Measurements from ENCODE around the gene KRT86.
"Not testable (repeated sequence)": the region's sequence is repeated elsewhere in the genome, so short reads cannot be mapped to it uniquely, and the experiment has no call there.

The KRT86 gene

DNA sequence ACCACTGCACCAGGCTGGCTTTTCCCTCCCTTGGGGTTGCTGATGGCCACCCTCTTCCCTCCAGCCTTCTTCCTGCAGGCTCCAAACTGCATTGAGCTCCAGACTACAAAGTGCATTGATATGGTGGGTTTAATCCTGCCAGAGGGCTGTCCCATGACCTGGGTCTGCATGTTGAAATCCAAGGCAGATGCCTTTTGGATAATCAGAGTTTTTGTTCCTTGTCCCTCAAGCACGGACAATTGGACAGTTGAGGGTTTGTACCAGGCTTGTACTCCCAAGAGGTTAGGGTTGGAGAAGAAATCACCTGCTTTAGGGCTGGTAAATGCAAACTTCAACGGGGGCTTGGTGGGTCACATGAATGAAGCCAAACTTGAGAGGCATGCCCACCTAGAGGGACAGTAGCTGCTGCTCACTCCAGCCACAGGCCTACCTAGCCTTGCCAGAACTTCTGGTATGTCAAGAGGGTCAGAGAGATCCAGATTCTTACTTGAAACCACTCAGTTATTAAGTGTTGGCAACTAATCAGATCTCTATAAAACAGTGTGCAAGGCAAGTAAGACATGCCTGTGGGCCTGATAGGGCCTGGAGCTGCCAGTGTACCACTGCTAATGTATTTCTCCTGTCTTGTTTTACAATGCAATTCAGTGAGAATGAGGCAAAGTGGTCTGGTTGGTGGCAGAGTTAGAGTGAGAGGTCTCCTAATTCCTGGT lies 68.5 kb downstream of the KRT86 start:
- DNase-seq: no peak

DNA sequence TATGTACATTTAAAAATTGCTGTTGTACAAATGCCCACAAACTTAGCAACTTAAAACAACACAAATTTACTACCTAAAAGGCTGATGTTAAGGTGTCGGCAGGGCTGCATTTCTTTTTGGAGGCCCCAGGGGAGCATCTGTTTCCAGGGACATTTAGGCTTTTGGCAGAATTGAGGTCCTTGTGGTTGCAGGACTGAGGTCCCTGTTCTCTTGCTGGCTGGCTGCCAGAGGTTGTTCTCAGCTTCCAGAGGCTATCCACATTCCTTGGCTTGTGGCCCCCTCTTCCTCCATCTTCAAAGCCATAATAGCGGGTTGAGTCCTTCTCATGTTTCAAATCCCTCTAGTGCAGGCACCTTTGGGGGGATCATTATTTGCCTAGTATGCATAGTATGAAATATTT lies 69.1 kb downstream of the KRT86 start:
- no peak for DNase-seq

DNA sequence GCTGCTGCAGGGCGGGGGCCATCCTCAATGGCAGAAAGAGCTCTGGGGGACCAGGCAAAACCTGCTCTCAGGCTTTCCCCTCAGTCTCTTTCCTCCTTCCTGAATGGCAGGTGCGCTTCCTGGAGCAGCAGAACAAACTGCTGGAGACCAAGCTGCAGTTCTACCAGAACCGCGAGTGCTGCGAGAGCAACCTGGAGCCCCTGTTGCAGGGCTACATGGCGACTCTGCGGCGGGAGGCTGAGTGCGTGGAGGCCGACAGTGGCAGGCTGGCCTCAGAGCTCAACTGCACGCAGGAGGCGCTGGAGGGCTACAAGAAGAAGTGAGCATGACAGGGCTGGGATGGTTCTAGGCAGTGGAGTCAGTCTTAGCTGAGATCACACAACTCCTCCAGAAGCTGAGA lies 69.7 kb downstream of the KRT86 start:
- DNase-seq: no peak

DNA sequence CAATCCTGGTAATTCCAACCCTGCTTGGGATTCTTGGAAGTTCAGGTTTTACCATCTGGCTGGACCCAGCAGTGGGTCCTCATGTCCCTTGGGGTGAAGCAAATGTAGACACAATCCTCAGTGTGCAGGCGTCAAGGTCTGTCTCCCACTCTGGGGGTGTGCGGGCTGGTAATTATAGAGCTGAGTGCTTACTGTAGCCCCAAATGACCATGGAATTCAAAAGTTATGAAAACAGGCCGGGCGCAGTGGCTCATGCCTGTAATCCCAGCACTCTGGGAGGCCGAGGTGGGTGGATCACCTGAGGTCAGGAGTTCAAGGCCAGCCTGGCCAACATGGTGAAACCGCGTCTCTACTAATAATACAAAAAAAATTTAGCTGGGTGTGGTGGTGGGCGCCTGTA lies 70.6 kb downstream of the KRT86 start:
- not testable (repeated sequence) for DNase-seq

DNA sequence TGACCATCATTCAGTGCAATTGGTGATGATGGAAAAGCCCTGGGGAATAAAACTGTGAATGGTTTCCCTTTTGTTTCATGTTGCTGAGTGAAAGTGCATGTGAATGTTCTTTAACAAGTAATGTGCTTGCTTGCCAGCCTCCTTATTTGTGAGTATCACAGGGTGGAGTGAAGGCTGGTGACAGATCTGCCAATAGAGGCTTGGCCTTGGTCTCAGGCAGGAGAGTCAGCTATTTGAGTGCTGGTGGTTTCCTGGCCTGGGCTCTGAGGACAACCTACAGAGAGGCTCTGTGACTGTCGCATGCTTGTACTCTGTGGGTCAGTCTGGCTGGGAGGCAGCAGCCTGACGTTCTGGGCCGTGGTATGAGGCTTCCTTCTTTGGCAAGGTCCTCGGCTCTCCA lies 72.1 kb downstream of the KRT86 start:
- DNase-seq: no peak

DNA sequence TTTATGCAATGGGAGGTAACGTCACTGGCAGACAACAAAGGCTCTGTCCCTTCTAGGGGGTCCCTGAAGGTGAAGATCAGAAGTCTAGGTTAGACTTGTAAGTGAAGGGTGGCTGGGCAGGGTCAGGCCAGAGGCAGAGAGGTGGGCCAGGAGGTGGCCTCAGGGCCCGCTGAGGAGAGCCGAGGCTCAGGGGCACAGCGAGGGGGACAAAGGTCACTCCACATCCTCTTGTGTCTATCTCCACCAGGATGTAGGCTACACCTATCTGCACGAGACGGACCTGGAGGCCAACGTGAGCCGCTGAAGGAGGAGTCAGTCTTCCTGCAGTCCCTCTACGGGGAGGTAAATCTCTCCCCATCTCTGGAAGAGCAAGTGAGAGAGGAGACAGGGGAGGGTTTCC lies 72.6 kb downstream of the KRT86 start:
- no peak for DNase-seq

DNA sequence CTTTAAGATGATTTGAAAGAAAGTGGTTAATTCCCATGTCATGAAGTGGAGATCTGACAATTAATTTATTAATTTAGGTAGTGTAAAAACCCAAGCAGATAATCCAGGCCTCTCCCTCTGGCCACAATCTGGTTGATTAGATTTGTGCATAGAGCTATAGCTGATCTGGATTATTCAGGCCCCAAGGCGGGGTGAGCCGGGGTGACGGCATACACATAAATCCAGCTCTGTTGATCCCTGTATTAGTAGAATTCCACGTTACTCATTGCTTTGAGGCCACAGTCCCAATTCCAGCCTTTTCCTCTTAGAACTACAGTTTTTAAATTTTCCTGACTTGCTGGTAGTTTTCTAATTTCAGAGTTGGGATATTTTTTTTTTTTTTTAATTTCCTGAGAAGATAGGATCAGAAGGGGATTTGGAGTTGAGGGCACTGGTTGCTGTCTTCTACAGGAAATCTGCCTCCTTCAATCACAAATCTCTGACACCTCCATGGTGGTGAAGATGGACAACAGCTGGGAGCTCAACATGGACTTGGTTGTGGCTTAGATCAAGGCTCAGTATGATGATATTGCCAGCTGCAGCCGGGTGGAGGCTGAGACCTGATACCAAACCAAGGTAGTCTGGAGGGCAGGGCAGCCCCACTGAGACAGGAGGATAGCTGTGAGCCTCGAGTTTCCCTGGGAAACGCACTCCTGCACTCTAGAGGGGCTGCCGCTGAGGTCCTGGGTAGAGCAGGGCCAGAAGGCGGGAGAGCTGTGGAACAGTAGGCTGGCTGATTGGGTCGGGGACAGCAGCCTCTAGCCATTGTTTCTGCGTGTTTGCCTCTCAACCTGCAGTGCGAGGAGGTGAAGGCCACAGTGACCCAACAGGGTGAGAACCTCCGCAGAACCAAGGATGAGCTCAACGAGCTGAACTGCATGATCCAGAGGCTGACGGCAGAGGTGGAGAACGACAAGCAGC lies 73.4 kb downstream of the KRT86 start:
- no peak for DNase-seq

DNA sequence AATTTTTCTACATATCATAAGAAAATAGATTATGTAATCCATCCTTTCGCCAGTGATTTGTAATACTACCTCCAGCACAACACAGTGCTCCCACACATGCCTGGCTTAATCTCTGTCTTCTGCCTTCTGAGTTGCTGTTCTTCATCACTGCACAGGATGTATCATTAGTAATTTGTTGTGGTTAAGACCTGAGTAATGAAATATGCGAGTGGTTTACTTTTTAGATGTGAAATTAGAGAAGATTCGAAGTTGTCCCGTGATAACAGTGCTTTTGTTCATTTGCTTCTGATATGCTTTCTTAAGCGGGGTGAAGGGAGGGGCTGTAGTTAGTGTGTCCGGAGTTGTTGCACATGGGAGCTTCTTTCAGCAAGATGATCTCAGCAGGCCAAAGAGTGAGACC lies 74.8 kb downstream of the KRT86 start:
- no peak for DNase-seq

DNA sequence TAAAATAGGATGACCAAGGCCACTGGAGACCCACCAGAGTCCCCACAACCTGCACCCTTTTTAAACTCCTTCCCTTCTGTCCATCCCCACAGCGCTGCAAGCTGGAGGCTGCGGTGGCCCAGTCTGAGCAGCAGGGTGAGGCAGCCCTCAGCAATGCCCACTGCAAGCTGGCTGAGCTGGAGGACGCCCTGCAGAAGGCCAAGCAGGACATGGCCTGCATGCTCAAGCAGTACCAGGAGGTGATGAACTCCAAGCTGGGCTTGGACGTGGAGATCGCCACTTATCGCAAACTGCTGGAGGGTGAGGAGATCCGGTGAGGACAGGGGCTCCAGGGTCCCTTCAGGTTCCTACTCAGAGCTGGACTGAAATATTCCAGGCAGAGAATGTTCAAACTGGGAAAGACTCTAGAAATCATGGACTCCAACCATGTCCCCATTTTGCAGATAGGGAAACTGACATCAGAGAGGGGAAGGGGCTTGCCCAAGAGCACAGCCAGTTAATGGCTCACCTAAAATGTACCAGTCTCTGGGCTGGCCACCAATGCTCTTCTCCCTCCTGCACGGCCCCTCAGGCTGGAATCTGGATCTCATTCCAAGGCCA lies 75.7 kb downstream of the KRT86 start:
- no peak for DNase-seq

DNA sequence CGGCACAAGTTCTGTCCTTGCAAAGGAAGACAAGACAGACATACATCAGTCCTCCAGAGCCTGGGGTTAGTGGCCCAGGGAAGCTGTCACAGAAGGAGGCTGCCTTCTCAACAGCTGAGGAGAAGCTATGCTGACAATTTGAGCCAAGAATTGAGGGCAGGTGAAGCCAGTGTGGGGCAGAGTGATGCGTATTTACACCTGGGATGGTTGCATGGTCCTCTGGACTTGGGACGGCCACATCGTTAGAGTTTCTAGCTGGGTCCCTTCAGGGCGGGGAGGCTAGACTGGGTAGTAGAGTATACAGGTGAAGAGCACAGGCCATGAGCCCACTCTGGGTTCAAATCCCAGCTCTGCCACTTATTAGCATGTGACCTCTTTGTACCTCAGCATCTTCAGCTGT lies 76.3 kb downstream of the KRT86 start:
- DNase-seq: no peak

DNA sequence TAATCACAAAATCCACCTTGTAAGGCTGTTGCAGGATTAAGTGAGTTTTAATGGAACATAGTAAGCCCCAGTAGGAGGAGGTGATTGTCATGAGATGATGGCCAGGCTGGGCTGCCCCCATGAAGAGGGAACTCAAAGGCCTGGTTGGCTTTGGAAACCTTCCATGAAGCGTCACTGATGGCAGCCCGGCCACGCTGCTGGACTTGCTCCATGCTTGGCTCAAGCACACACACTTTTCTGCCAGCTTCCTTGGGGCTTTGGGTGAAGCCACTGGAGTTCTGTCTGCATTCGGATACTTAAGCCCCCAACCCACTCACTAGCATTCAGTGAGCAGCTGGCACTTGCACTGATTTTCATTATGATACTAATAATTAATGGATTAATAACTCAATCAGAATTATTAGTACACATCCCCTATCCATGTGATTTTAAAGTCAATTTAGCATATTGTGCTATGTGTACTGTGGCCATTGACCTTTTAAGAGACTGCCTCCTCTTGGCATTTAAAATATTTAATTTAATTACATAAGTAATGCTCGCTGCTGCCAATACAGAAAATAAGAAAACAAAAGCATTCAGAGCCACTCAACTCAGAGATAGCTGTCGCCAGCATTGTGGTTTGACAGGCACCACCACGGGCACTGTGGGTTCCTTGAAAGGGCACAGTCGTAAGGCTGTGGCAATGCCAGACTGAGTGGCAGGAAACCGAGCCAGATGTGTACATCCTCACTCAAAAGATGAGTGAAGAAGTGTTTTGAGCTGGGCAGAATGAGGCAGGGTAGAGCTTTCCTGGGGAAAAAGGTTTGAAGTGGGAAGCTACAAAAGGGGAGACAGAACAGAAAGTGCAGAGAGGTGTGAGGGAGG lies 77.0 kb downstream of the KRT86 start:
- peak; percentile 59 to 66 for DNase-seq

DNA sequence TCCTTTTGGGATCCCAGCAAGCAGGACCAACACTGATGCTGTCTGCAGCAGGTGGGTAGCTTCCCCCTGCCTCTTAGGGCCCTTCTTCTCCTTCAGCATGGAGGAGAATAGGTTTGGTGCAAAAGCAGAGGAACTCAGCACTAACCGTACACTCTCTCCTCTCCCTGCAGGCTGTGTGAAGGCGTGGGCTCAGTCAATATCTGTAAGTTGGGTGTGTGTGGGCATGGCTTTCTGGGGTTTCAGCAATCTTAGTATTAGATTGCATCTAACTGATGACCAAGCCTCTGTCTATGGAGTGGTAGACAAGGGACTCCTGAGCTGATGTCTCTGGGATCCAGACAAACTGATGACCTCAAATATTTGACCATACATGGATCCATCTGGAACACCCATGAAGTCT lies 78.5 kb downstream of the KRT86 start:
- no peak for DNase-seq

DNA sequence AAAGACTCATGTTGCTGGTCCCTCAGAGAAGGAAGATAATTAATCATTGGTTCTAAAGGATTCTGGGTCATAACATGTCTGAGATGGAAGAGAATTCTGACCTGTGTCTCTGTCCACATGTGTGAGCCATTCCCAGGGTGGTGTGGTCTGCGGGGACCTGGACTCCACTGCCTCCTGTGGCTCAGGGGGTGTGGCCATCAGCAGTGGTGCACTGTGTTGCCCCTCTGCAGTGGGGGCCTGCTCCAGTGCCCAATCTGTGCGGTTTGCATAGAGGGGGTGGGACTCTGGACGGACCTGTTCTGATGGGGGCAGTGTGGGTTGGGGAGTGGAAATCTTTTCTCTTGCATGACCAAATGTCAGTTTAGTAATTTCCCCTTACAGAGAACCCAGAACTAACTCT lies 79.3 kb downstream of the KRT86 start:
- no peak for DNase-seq

DNA sequence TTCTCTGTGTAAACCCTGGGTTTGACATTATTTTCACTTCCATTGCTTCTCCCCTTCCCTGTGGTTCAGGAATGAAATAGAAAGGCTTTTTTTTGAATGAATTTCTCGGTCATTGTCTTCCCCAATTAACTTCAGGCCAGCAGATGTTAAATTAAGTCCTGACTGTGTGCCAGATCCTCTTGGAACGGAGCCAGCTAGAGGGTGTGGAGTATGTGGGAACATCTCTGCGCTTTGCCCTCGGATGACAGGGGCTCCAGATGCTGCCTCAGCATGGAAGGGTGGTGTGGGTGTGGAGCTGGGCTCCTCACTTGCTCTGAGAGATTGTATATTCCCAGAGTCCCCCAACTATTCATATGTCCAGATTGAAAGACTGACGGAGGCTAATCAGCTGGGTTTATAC lies 79.8 kb downstream of the KRT86 start:
- DNase-seq: no peak

DNA sequence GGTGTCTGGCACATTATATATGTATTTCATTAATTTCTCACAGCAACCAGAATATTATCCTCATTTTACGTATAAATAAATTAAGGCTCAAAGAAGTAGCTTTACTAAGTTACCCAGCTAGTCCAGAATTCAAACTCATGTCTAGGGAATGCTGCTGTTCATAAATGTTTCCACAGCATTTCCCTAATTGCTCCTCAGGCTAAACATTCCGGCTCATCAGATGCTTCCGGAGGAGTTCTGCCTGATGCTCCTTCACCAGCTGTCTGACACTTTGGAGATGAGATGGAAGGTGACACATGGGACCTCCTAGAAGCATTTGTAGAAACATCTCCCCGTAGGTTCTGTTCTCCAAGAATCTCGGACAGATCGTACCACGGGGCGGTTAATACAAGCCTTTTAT lies 80.7 kb downstream of the KRT86 start:
- DNase-seq: no peak

DNA sequence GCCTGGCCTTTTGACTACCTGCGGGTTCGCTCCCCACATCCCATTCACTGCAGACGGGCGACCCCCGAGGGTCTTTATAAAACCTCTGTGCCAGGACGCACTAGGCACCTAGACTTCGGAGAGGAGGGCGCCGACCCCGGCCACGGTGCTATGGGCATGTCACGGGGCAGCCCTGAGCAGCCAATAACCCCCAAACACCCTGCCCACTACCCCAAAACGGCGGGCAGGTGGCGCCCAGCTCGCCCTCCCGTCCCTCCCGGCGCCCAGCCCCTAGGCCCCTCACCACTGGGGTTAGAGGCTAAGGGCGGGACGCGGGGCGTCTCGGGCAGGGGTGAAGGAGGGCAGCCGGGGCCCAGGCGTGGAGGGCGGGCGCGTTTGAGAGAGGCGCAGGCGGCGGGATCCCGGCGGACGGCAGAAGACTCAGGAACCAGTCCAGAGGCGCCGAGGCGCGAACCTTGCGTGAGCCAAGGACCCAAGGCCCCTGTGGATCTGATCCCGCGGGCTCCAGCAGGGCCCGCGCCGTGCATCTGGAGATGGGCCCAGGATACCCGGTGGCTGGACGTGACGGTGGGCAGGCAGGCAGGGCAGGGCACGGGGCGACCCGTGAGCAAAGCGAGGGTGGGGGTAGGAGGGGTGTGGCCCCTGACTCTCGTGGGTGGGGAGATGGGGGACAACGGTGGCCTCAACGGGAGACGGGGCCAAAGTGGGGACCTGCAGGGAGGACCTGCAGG lies 81.8 kb downstream of the KRT86 start:
- DNase-seq: no peak

DNA sequence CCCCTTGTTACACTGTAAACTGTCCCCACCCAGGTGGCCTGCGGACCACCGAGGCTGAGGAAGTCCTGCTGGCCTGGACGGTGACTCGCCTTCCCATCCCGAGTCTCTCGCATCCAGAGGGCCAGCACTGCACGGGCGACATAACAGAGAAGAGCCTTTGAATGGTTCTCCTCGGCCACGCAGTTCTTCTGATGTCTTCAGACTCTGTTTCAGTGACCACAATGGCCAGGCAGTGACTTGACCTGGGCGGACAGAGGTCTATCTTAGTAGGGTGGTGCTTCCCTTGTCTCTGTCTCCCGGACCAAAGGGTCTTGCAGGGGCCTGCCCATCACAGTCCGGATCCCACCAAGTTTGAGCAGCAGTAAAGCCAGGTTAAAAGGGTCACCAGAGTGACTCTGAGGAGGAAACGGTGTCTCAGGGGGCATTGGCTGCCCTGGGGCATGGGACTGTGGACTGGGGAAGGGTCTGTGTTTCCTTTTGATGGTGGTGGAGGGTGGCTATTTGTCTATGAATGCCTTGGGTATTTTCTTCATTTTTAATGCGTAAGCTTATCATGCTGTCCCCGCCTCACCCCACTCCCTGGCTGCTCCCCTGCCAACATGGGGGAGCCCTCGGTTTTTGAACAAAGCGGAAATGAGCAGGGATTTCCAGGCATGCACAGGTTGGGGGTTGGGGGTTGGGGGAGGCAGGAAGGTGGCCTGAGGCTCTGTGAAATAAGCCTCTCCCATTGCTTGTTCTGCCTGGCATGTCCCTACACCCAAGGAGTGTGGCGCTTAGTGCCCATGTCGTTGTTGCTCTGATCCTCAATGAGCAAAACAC lies 82.5 kb downstream of the KRT86 start:
- DNase-seq: no peak

All from CD4-positive, alpha-beta T cell treated with Interleukin-1 beta for 1 hour (primary cell).